Neural progenitor cell (in vitro differentiated cells): ENCODE data around the gene GPN3. TPM values are rescaled to one million over a fixed set of nuclear protein-coding genes. Genes with fewer than 3 reads are reported as not detected.

Experiments
- DNase-seq: peaks from one replicate; pipeline ENCODE4 v3.0.0-alpha.2; 2016; ENCODE audit warnings: low spot score
- H2AFZ ChIP-seq: fragments of 200-600 bp; sonication (generic); replicated peaks from 2 replicates; pipeline ENCODE4 v1.6.1; 2016; ENCODE audit warnings: antibody characterized with exemption
- H3F3A ChIP-seq: fragments of 200-600 bp; sonication (generic); 2 replicates; pipeline ENCODE4 v1.6.1; 2016; ENCODE audit warnings: antibody characterized with exemption, low read depth
- H3K27ac ChIP-seq: fragments of 200-600 bp; sonication (generic); 2 replicates; pipeline ENCODE4 v1.5.1; 2016; ENCODE audit warnings: mild to moderate bottlenecking
- H3K27me3 ChIP-seq: fragments of 200-600 bp; sonication (generic); 2 replicates; pipeline ENCODE4 v1.6.1; 2016; ENCODE audit warnings: mild to moderate bottlenecking, moderate library complexity
- H3K36me3 ChIP-seq: fragments of 200-600 bp; sonication (generic); 2 replicates; pipeline ENCODE4 v1.5.1; 2016
- H3K4me1 ChIP-seq: fragments of 200-600 bp; sonication (generic); 2 replicates; pipeline ENCODE4 v1.6.1; 2016; ENCODE audit warnings: mixed run types
- H3K4me2 ChIP-seq: fragments of 200-600 bp; sonication (generic); 2 replicates; pipeline ENCODE4 v1.6.1; 2016
- H3K4me3 ChIP-seq: fragments of 200-600 bp; sonication (generic); 2 replicates; pipeline ENCODE4 v1.5.1; 2016
- H3K79me2 ChIP-seq: fragments of 200-600 bp; sonication (generic); 2 replicates; pipeline ENCODE4 v1.6.1; 2016; ENCODE audit warnings: low read depth
- H3K9ac ChIP-seq: fragments of 200-600 bp; sonication (generic); 2 replicates; pipeline ENCODE4 v1.6.1; 2016
- H3K9me3 ChIP-seq: fragments of 200-600 bp; sonication (generic); 2 replicates; pipeline ENCODE4 v1.5.1; 2016; ENCODE audit warnings: low read depth
- H4K20me1 ChIP-seq: fragments of 200-600 bp; sonication (generic); 2 replicates; pipeline ENCODE4 v1.6.1; 2016; ENCODE audit warnings: low read depth
- H3K27ac Mint-ChIP-seq: 3 replicates; pipeline ENCODE4 v1.8.0; 2021; ENCODE audit warnings: mixed read lengths
- H3K27me3 Mint-ChIP-seq: 2 replicates; pipeline ENCODE4 v1.8.0; 2022; ENCODE audit warnings: low read depth, mild to moderate bottlenecking, inconsistent platforms, moderate library complexity, mixed read lengths; ENCODE audit not compliant: insufficient read depth
- H3K36me3 Mint-ChIP-seq: 3 replicates; pipeline ENCODE4 v1.8.0; 2021; ENCODE audit warnings: mixed read lengths
- H3K4me1 Mint-ChIP-seq: 3 replicates; pipeline ENCODE4 v1.8.0; 2021; ENCODE audit warnings: mixed read lengths
- H3K4me3 Mint-ChIP-seq: 3 replicates; pipeline ENCODE4 v1.8.0; 2021; ENCODE audit warnings: mild to moderate bottlenecking, moderate library complexity, mixed read lengths
- H3K9me3 Mint-ChIP-seq: 3 replicates; pipeline ENCODE4 v1.8.0; 2020; ENCODE audit warnings: mixed read lengths
- CTCF ChIP-seq: fragments of 200-600 bp; sonication (generic); IDR thresholded peaks from 2 replicates; pipeline ENCODE4 v1.5.1; 2017; ENCODE audit warnings: antibody characterized with exemption, mild to moderate bottlenecking
- EZH2 ChIP-seq: fragments of 200-600 bp; sonication (generic); IDR thresholded peaks from 2 replicates; pipeline ENCODE4 v1.6.1; 2017; ENCODE audit warnings: antibody characterized with exemption, mild to moderate bottlenecking, moderate library complexity
- EZH2phosphoT487 ChIP-seq: fragments of 200-600 bp; sonication (generic); IDR thresholded peaks from 2 replicates; pipeline ENCODE4 v1.6.1; 2017; ENCODE audit warnings: antibody characterized with exemption
- total RNA-seq: library from RNA; depleted of rRNA; stranded (reverse); fragments of >200 nt; gene quantifications from 2 replicates; pipeline ENCODE4 v1.2.3, GENCODE V29; 2015; ENCODE audit warnings: low replicate concordance

GPN3 gene
- total RNA-seq, result 41.1 and 62.3 TPM in 2 replicates

- Mint-ChIP-seq H3K27ac (peak within 1 kb of the TSS; percentile 100), H3K36me3 (peaks cover 17% of the 10 kb centered on the region), H3K27me3 (peaks cover 9% of the 10 kb centered on the region), H3K9me3 (peaks cover 2% of the 10 kb centered on the region), H3K4me3 (peak within 1 kb of the TSS; percentile 100), H3K4me1 (peaks cover 30% of the 10 kb centered on the region)
- H3K9me3 ChIP-seq, result no peaks in the 10 kb centered on the region
- peaks cover 11% of the 10 kb centered on the region for H3K4me1 ChIP-seq
- peak within 1 kb of the TSS; percentile 81 for H3K27ac ChIP-seq
- peak within 1 kb of the TSS; percentile 94 for H3K9ac ChIP-seq
- H3K79me2 ChIP-seq, result peaks cover 58% of the 10 kb centered on the region
- peak within 1 kb of the TSS; percentile 99 for H3K4me2 ChIP-seq
- H3F3A ChIP-seq, result peaks cover 20% of the 10 kb centered on the region
- peaks cover 17% of the 10 kb centered on the region for H4K20me1 ChIP-seq
- peak within 1 kb of the TSS; percentile 96 for H3K4me3 ChIP-seq
- H2AFZ ChIP-seq, result peak within 1 kb of the TSS; percentile 78
- DNase-seq, result peak; percentile 99
- H3K36me3 ChIP-seq, result no peaks in the 10 kb centered on the region
- TF ChIP-seq EZH2phosphoT487, result no peak
- no peak for TF ChIP-seq CTCF
- TF ChIP-seq EZH2, result peak; percentile 41
- H3K27me3 ChIP-seq, result no peaks in the 10 kb centered on the region
Measured at GRCh38 chr12:110468214-110469048, at the start of gene GPN3, which contains the start of gene FAM216A. Gene GPN3, minus strand, starts transcription at chr12:110468257. Its CDS starts 54 bp downstream, at chr12:110468203. Gene FAM216A, plus strand, starts transcription at chr12:110468845. Its CDS starts 31 bp downstream, at chr12:110468876.

- no peaks in the 10 kb centered on the region for H3K36me3 ChIP-seq
- Mint-ChIP-seq H3K27ac (no peak overlapping the region), H3K9me3 (no peaks in the 10 kb centered on the region), H3K4me3 (no peak overlapping the region), H3K4me1 (no peaks in the 10 kb centered on the region), H3K27me3 (no peaks in the 10 kb centered on the region), H3K36me3 (no peaks in the 10 kb centered on the region)
- H3K79me2 ChIP-seq, result no peaks in the 10 kb centered on the region
- no peak overlapping the region for H3K4me3 ChIP-seq
- no peaks in the 10 kb centered on the region for H4K20me1 ChIP-seq
- H3F3A ChIP-seq, result no peaks in the 10 kb centered on the region
- H3K9me3 ChIP-seq, result no peaks in the 10 kb centered on the region
- H3K4me2 ChIP-seq, result no peak overlapping the region
- no peak for TF ChIP-seq CTCF
- TF ChIP-seq EZH2, result no peak
- TF ChIP-seq EZH2phosphoT487, result no peak
- H3K27ac ChIP-seq, result no peak overlapping the region
- H2AFZ ChIP-seq, result no peak overlapping the region
- no peak overlapping the region for H3K9ac ChIP-seq
- DNase-seq, result no peak
- no peaks in the 10 kb centered on the region for H3K4me1 ChIP-seq
- peaks cover 7% of the 10 kb centered on the region for H3K27me3 ChIP-seq
Measured at GRCh38 chr12:110516995-110517394, 48.9 kb upstream of the GPN3 start.

GRCh38 chr12:110514363-110514762 is 46.3 kb upstream of the GPN3 start:
- Mint-ChIP-seq H3K27me3 (no peaks in the 10 kb centered on the region), H3K4me3 (no peak overlapping the region), H3K9me3 (no peaks in the 10 kb centered on the region), H3K36me3 (no peaks in the 10 kb centered on the region), H3K27ac (no peak overlapping the region), H3K4me1 (no peaks in the 10 kb centered on the region)
- H3K4me1 ChIP-seq, result no peaks in the 10 kb centered on the region
- TF ChIP-seq CTCF (no peak), EZH2phosphoT487 (no peak), EZH2 (no peak)
- no peak overlapping the region for H3K27ac ChIP-seq
- no peaks in the 10 kb centered on the region for H4K20me1 ChIP-seq
- no peaks in the 10 kb centered on the region for H3K79me2 ChIP-seq
- no peak overlapping the region for H3K4me3 ChIP-seq
- no peak overlapping the region for H2AFZ ChIP-seq
- H3K9ac ChIP-seq, result no peak overlapping the region
- no peaks in the 10 kb centered on the region for H3F3A ChIP-seq
- H3K27me3 ChIP-seq, result peaks cover 7% of the 10 kb centered on the region
- no peak for DNase-seq
- H3K36me3 ChIP-seq, result no peaks in the 10 kb centered on the region
- no peaks in the 10 kb centered on the region for H3K9me3 ChIP-seq
- H3K4me2 ChIP-seq, result no peak overlapping the region
